ENCODE results near the gene MSI1. TPM values are rescaled to one million over a fixed set of nuclear protein-coding genes. Genes with fewer than 3 reads are reported as not detected.

MSI1 gene
- total and polyA plus RNA-seq, 2 experiments from 2014 or later: 12.8 to 16.9 TPM

GRCh38 chr12:120328228-120328627 is 40.7 kb downstream of the MSI1 start (continued):
- TF ChIP-seq CTCF (conservative IDR thresholded peaks at IDR 0.05; ENCODE audit: low read depth in 2 of 2): no peak
- TF ChIP-seq ZNF331 (CRISPR knock-in tag; IDR thresholded peaks at IDR 0.05; ENCODE audit: low read depth): no peak

DNA sequence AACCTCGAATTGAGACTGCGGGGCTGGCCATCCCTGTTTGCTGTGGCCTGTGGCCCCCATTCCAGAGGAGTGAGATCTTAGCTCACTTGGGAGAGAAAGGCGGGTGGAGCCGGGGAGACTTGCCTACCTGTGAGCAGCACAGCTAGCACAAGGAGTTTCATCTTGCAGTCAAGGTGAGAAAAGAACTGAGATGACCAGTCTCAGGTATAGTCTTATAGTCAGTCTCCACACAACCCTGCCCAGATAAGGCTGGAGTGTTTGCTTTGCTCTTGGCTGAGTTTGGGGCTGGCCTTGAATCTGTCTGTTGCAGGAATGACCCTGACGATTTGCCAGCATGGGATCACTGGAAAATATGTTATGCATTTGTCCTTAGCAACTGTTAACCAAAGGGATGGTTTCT is 41.4 kb downstream of the MSI1 start, which contains the start of gene PLA2G1B:
Gene PLA2G1B, minus strand, starts transcription at position 187 of the 400 bp plus-strand sequence. Its CDS starts 26 bp downstream, at position 161.
- no peaks in the 10 kb centered on the region for H3K9me3 Mint-ChIP-seq
- no peaks in the 10 kb centered on the region for H3K9me2 ChIP-seq (ENCODE audit: insufficient read depth)
- no peak within 1 kb of the TSS; the same call in 1 of the 2 replicates for H2AFZ ChIP-seq
- H3K36me3 ChIP-seq (ENCODE audit: insufficient read depth): no peaks in the 10 kb centered on the region
- peaks cover 15% of the 10 kb centered on the region for H3K27me3 Mint-ChIP-seq (ENCODE audit: insufficient read depth, low read depth, poor library complexity)
- ATAC-seq: no peak
- H3K27me3 ChIP-seq (ENCODE audit: insufficient read depth): no peaks in the 10 kb centered on the region
- DNase-seq (ENCODE audit: low spot score): no peak
- no peak within 1 kb of the TSS for H3K27ac ChIP-seq (ENCODE audit: low read depth)
- no peak within 1 kb of the TSS for H3K4me2 ChIP-seq
- H3K4me3 ChIP-seq: no peak within 1 kb of the TSS
- H3K4me1 Mint-ChIP-seq: peaks cover 4% of the 10 kb centered on the region; the same call in 2 of the 3 replicates
- no peaks in the 10 kb centered on the region for H3K36me3 Mint-ChIP-seq (ENCODE audit: low read depth)
- H3K4me1 ChIP-seq (ENCODE audit: insufficient read depth): no peaks in the 10 kb centered on the region
- H3K4me3 Mint-ChIP-seq: no peak within 1 kb of the TSS
- H3K79me2 ChIP-seq (replicated peaks; ENCODE audit: insufficient read depth): no peaks in the 10 kb centered on the region
- no peaks in the 10 kb centered on the region for H4K20me1 ChIP-seq (replicated peaks; ENCODE audit: insufficient read depth)
- H3F3A ChIP-seq (replicated peaks; ENCODE audit: low read depth): no peaks in the 10 kb centered on the region
- no peak within 1 kb of the TSS for H3K27ac Mint-ChIP-seq
- no peak for TF ChIP-seq CREB1 (CRISPR knock-in tag; IDR thresholded peaks at IDR 0.05; ENCODE audit: low read depth)
- TF ChIP-seq EZH2phosphoT487 (IDR thresholded peaks at IDR 0.05; ENCODE audit: unreplicated experiment): no peak
- TF ChIP-seq, protein P1, sequence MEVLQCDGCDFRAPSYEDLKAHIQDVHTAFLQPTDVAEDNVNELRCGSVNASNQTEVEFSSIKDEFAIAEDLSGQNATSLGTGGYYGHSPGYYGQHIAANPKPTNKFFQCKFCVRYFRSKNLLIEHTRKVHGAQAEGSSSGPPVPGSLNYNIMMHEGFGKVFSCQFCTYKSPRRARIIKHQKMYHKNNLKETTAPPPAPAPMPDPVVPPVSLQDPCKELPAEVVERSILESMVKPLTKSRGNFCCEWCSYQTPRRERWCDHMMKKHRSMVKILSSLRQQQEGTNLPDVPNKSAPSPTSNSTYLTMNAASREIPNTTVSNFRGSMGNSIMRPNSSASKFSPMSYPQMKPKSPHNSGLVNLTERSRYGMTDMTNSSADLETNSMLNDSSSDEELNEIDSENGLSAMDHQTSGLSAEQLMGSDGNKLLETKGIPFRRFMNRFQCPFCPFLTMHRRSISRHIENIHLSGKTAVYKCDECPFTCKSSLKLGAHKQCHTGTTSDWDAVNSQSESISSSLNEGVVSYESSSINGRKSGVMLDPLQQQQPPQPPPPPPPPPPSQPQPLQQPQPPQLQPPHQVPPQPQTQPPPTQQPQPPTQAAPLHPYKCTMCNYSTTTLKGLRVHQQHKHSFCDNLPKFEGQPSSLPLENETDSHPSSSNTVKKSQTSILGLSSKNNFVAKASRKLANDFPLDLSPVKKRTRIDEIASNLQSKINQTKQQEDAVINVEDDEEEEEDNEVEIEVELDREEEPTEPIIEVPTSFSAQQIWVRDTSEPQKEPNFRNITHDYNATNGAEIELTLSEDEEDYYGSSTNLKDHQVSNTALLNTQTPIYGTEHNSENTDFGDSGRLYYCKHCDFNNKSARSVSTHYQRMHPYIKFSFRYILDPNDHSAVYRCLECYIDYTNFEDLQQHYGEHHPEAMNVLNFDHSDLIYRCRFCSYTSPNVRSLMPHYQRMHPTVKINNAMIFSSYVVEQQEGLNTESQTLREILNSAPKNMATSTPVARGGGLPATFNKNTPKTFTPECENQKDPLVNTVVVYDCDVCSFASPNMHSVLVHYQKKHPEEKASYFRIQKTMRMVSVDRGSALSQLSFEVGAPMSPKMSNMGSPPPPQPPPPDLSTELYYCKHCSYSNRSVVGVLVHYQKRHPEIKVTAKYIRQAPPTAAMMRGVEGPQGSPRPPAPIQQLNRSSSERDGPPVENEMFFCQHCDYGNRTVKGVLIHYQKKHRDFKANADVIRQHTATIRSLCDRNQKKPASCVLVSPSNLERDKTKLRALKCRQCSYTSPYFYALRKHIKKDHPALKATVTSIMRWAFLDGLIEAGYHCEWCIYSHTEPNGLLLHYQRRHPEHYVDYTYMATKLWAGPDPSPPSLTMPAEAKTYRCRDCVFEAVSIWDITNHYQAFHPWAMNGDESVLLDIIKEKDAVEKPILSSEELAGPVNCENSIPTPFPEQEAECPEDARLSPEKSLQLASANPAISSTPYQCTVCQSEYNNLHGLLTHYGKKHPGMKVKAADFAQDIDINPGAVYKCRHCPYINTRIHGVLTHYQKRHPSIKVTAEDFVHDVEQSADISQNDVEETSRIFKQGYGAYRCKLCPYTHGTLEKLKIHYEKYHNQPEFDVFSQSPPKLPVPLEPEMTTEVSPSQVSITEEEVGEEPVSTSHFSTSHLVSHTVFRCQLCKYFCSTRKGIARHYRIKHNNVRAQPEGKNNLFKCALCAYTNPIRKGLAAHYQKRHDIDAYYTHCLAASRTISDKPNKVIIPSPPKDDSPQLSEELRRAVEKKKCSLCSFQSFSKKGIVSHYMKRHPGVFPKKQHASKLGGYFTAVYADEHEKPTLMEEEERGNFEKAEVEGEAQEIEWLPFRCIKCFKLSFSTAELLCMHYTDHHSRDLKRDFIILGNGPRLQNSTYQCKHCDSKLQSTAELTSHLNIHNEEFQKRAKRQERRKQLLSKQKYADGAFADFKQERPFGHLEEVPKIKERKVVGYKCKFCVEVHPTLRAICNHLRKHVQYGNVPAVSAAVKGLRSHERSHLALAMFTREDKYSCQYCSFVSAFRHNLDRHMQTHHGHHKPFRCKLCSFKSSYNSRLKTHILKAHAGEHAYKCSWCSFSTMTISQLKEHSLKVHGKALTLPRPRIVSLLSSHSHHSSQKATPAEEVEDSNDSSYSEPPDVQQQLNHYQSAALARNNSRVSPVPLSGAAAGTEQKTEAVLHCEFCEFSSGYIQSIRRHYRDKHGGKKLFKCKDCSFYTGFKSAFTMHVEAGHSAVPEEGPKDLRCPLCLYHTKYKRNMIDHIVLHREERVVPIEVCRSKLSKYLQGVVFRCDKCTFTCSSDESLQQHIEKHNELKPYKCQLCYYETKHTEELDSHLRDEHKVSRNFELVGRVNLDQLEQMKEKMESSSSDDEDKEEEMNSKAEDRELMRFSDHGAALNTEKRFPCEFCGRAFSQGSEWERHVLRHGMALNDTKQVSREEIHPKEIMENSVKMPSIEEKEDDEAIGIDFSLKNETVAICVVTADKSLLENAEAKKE (CRISPR knock-in tag; IDR thresholded peaks at IDR 0.05): no peak
- TF ChIP-seq, protein P2, sequence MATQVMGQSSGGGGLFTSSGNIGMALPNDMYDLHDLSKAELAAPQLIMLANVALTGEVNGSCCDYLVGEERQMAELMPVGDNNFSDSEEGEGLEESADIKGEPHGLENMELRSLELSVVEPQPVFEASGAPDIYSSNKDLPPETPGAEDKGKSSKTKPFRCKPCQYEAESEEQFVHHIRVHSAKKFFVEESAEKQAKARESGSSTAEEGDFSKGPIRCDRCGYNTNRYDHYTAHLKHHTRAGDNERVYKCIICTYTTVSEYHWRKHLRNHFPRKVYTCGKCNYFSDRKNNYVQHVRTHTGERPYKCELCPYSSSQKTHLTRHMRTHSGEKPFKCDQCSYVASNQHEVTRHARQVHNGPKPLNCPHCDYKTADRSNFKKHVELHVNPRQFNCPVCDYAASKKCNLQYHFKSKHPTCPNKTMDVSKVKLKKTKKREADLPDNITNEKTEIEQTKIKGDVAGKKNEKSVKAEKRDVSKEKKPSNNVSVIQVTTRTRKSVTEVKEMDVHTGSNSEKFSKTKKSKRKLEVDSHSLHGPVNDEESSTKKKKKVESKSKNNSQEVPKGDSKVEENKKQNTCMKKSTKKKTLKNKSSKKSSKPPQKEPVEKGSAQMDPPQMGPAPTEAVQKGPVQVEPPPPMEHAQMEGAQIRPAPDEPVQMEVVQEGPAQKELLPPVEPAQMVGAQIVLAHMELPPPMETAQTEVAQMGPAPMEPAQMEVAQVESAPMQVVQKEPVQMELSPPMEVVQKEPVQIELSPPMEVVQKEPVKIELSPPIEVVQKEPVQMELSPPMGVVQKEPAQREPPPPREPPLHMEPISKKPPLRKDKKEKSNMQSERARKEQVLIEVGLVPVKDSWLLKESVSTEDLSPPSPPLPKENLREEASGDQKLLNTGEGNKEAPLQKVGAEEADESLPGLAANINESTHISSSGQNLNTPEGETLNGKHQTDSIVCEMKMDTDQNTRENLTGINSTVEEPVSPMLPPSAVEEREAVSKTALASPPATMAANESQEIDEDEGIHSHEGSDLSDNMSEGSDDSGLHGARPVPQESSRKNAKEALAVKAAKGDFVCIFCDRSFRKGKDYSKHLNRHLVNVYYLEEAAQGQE (IDR thresholded peaks at IDR 0.05; ENCODE audit: unreplicated experiment): no peak
- TF ChIP-seq STAT1 (IDR thresholded peaks at IDR 0.05; ENCODE audit: unreplicated experiment): no peak
- no peak for TF ChIP-seq NANOG (IDR thresholded peaks at IDR 0.05; ENCODE audit: borderline replicate concordance)
- no peak for TF ChIP-seq POLR2AphosphoS5 (IDR thresholded peaks at IDR 0.05; ENCODE audit: low read depth)
- TF ChIP-seq EZH2 (IDR thresholded peaks at IDR 0.05; ENCODE audit: low read depth, unreplicated experiment): no peak
- TF ChIP-seq, protein P3, sequence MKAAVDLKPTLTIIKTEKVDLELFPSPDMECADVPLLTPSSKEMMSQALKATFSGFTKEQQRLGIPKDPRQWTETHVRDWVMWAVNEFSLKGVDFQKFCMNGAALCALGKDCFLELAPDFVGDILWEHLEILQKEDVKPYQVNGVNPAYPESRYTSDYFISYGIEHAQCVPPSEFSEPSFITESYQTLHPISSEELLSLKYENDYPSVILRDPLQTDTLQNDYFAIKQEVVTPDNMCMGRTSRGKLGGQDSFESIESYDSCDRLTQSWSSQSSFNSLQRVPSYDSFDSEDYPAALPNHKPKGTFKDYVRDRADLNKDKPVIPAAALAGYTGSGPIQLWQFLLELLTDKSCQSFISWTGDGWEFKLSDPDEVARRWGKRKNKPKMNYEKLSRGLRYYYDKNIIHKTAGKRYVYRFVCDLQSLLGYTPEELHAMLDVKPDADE (IDR thresholded peaks at IDR 0.05): no peak
- no peak for TF ChIP-seq JUNB (IDR thresholded peaks at IDR 0.05; ENCODE audit: unreplicated experiment)
- no peak for TF ChIP-seq ZNF331 (CRISPR knock-in tag; IDR thresholded peaks at IDR 0.05; ENCODE audit: low read depth)
- TF ChIP-seq ZNF114 (CRISPR knock-in tag; IDR thresholded peaks at IDR 0.05): no peak
